ENCODE data around the gene DNMT3L. TPM values are rescaled to one million over a fixed set of nuclear protein-coding genes. Genes with fewer than 3 reads are reported as not detected.
A peak's percentile ranks its signal among the peaks of the same experiment; 100 is the strongest.
"Not testable (repeated sequence)": the region's sequence is repeated elsewhere in the genome, so short reads cannot be mapped to it uniquely, and the experiment has no call there.

Gene DNMT3L
- total RNA-seq (ENCODE audit: insufficient read depth, low replicate concordance) = not detected

- no peak for DNase-seq (ENCODE audit: low spot score)
Measured at GRCh38 chr21:44261675-44262295, at the start of gene DNMT3L. Gene DNMT3L (minus strand): TSS chr21:44261897. CDS start chr21:44261259, 638 bp downstream.

- no peak for DNase-seq (ENCODE audit: low spot score)
Measured at GRCh38 chr21:44310628-44311507, 49.2 kb upstream of the DNMT3L start.

- no peak for DNase-seq (ENCODE audit: low spot score)
Measured at GRCh38 chr21:44306936-44307704, 45.4 kb upstream of the DNMT3L start.

- DNase-seq (ENCODE audit: low spot score) = no peak
Measured at GRCh38 chr21:44305691-44306090, 44.0 kb upstream of the DNMT3L start.

- DNase-seq (ENCODE audit: low spot score) = peak; percentile 38
Measured at GRCh38 chr21:44304877-44305293, 43.2 kb upstream of the DNMT3L start.

- DNase-seq (ENCODE audit: low spot score) = no peak
Measured at GRCh38 chr21:44304011-44304616, 42.4 kb upstream of the DNMT3L start.

GRCh38 chr21:44303490-44303981, 41.8 kb upstream of the DNMT3L start:
- DNase-seq (ENCODE audit: low spot score) = no peak

- not testable (repeated sequence) for DNase-seq (ENCODE audit: low spot score)
Measured at GRCh38 chr21:44302573-44303401, 41.1 kb upstream of the DNMT3L start.

GRCh38 chr21:44301961-44302406, 40.3 kb upstream of the DNMT3L start:
- no peak for DNase-seq (ENCODE audit: low spot score)

- no peak for DNase-seq (ENCODE audit: low spot score)
Measured at GRCh38 chr21:44301141-44301540, 39.4 kb upstream of the DNMT3L start.

- peak; percentile 85 for DNase-seq (ENCODE audit: low spot score)
Measured at GRCh38 chr21:44300262-44300959, 38.7 kb upstream of the DNMT3L start.

GRCh38 chr21:44299458-44300261, 38.0 kb upstream of the DNMT3L start, which contains the start of gene PFKL:
Gene PFKL (plus strand): TSS chr21:44300053. CDS start chr21:44300106, 53 bp downstream.
- DNase-seq (ENCODE audit: low spot score) = peak; percentile 87

GRCh38 chr21:44299085-44299457, 37.4 kb upstream of the DNMT3L start:
- no peak for DNase-seq (ENCODE audit: low spot score)

- DNase-seq (ENCODE audit: low spot score) = no peak
Measured at GRCh38 chr21:44298301-44298700, 36.6 kb upstream of the DNMT3L start.

- peak; percentile 88 for DNase-seq (ENCODE audit: low spot score)
Measured at GRCh38 chr21:44297525-44298290, 36.0 kb upstream of the DNMT3L start.

- no peak for DNase-seq (ENCODE audit: low spot score)
Measured at GRCh38 chr21:44296916-44297315, 35.2 kb upstream of the DNMT3L start.

- no peak for DNase-seq (ENCODE audit: low spot score)
Measured at GRCh38 chr21:44296103-44296519, 34.4 kb upstream of the DNMT3L start.

- DNase-seq (ENCODE audit: low spot score) = no peak
Measured at GRCh38 chr21:44295646-44296045, 33.9 kb upstream of the DNMT3L start.
